Activated CD4-positive, alpha-beta T cell treated with anti-CD3 and anti-CD28 coated beads for 36 hours (primary cell): ENCODE measurements around the gene COPG1. TPM values are rescaled to one million over a fixed set of nuclear protein-coding genes. Genes with fewer than 3 reads are reported as not detected.

Experiments
- ATAC-seq: fragments of 200-7000 bp; cut with Tn5 transposase; one replicate; pipeline ENCODE4 v1.10.0; 2021; ENCODE audit warnings: mild to moderate bottlenecking, moderate library complexity
- CTCF ChIA-PET: fragments of 350-600 bp; sonication (Branson Sonifier 250); formaldehyde crosslinking; loops from one replicate; lab custom pipeline; 2021; ENCODE audit warnings: antibody characterized with exemption; lab: Charles Lee
- POLR2A ChIA-PET: fragments of 350-600 bp; sonication (Branson Sonifier 250); formaldehyde crosslinking; loops from one replicate; lab custom pipeline; 2021; ENCODE audit warnings: antibody characterized with exemption, inconsistent platforms; lab: Charles Lee
- DNase-seq: peaks from one replicate; pipeline ENCODE4 v3.0.0-alpha.2; 2020
- H3K27ac Mint-ChIP-seq: one replicate; pipeline ENCODE4 v1.8.0; 2021; ENCODE audit warnings: mixed read lengths
- H3K27me3 Mint-ChIP-seq: one replicate; pipeline ENCODE4 v1.8.0; 2021; ENCODE audit warnings: mixed read lengths
- H3K36me3 Mint-ChIP-seq: one replicate; pipeline ENCODE4 v1.8.0; 2021; ENCODE audit warnings: low read depth, mixed read lengths
- H3K4me1 Mint-ChIP-seq: one replicate; pipeline ENCODE4 v1.8.0; 2021; ENCODE audit warnings: mixed read lengths
- H3K4me3 Mint-ChIP-seq: one replicate; pipeline ENCODE4 v1.8.0; 2021; ENCODE audit warnings: mild to moderate bottlenecking, moderate library complexity, mixed read lengths
- H3K9me3 Mint-ChIP-seq: one replicate; pipeline ENCODE4 v1.8.0; 2021; ENCODE audit warnings: low read depth, mixed read lengths
- intact Hi-C, 2 experiments: fragments of 100-400 bp; cut with DNase I in 1 of 2; cut with micrococcal nuclease in 1 of 2; formaldehyde crosslinking; loops; one replicate each; pipeline versions ENCODE4 v1.14.2 to v1.15.1; 2022 to 2024; cut with DNase I, micrococcal nuclease
- microRNA-seq: library from miRNA; unstranded; fragments of <30 nt; microRNA quantifications from one replicate; pipeline ENCODE4 v1.2.0, GENCODE V29; 2021; ENCODE audit warnings: borderline replicate concordance
- total RNA-seq, 2 experiments: library from RNA; stranded (reverse); gene quantifications; one replicate each; pipeline ENCODE4 v1.2.3, GENCODE V29; 2021

COPG1 gene
- total RNA-seq, 2 experiments from 2014 or later, result 120 to 142 TPM

DNA sequence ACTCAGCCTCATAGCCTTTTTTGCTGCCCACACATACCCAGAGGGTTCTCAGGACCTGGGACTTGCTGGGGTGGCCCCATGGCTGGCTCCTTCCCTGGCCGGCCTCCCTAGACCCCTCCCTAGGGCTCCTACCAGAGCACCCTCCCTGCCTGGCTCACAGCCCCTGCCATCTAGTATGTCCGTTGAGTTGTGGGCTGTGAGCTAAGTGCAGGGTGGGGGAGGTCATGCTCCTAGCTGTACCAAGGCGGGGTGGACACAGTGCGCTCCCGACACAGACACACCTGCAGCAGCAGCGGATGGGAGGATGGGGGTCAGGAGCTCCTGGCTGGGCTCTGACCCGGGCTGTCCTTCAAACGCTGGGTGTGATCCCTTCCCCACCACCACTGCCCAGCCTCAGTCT is 70.9 kb downstream of the COPG1 start:
- Mint-ChIP-seq H3K36me3 (peaks cover 3% of the 10 kb centered on the region), H3K27ac (no peak overlapping the region), H3K4me3 (no peak overlapping the region), H3K9me3 (no peaks in the 10 kb centered on the region), H3K4me1 (no peaks in the 10 kb centered on the region), H3K27me3 (no peaks in the 10 kb centered on the region)
- ChIA-PET CTCF (interaction anchor here (0.6 kb wide), 1 partner anchor 349 kb away, joined by 3 read pairs; no protein-coding TSS in a partner anchor), POLR2A (no interaction called here)
- no peak for ATAC-seq
- DNase-seq, result no peak
- intact Hi-C loops, result no loop called here

DNA sequence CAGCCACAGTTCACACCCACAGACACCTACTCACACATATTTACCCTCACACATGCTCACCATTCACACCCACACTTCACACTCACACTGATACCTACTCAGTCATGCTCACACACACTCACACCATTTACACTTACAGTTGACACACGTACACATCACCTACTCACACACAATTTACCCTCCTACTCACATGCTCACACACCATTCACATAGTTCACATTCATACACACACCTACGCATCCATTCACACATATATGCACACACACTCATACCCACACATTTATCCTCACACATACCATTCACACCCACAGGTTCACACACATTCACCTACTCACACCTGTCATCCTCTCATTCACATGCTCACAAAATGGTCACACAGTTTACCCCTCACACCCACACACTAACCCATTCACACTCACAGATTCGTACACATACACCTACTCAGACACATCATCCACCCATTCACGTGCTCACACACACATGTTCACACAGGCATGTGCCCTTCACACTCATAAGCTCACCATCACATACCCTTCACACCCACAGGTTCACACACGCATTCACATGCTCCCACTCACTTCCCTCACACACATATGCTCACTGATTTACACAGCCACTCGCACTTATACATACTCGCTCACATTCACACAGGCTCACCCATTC is 71.5 kb downstream of the COPG1 start:
- no peaks in the 10 kb centered on the region for H3K9me3 Mint-ChIP-seq
- ChIA-PET POLR2A (no interaction called here), CTCF (interaction anchor here (0.6 kb wide), 1 partner anchor 350 kb away, joined by 3 read pairs; no protein-coding TSS in a partner anchor)
- H3K27ac Mint-ChIP-seq, result no peak overlapping the region
- DNase-seq, result no peak
- no peaks in the 10 kb centered on the region for H3K4me1 Mint-ChIP-seq
- no peak for ATAC-seq
- intact Hi-C loops, result no loop called here
- no peak overlapping the region for H3K4me3 Mint-ChIP-seq
- no peaks in the 10 kb centered on the region for H3K36me3 Mint-ChIP-seq
- no peaks in the 10 kb centered on the region for H3K27me3 Mint-ChIP-seq

DNA sequence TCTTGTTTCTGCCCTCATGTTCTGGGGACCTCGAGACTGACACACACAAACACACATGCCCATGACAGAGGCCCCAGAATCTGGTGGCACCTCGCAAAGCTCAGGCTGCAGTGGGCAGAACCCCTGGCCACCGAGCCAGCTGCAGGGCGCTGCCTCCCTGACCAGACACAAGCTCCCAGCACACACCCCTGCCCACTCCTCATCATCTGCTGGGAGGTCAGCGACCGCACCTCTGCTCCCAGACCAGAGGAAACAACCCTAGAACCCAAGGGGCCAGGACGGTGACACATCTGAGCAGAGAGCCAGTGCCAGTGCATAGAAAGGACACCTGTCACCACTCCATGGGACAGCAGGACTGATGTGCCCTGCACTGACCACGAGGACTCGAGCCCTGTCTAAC is 72.5 kb downstream of the COPG1 start:
- ATAC-seq (no peak), DNase-seq (no peak)
- Mint-ChIP-seq H3K36me3 (no peaks in the 10 kb centered on the region), H3K4me3 (no peak overlapping the region), H3K9me3 (no peaks in the 10 kb centered on the region), H3K27ac (no peak overlapping the region), H3K4me1 (no peaks in the 10 kb centered on the region), H3K27me3 (no peaks in the 10 kb centered on the region)
- POLR2A ChIA-PET, result interaction anchor here (0.6 kb wide), 1 partner anchor 96 kb away, joined by 3 read pairs; no protein-coding TSS in a partner anchor
- intact Hi-C loops, result no loop called here
- CTCF ChIA-PET, result no interaction called here

DNA sequence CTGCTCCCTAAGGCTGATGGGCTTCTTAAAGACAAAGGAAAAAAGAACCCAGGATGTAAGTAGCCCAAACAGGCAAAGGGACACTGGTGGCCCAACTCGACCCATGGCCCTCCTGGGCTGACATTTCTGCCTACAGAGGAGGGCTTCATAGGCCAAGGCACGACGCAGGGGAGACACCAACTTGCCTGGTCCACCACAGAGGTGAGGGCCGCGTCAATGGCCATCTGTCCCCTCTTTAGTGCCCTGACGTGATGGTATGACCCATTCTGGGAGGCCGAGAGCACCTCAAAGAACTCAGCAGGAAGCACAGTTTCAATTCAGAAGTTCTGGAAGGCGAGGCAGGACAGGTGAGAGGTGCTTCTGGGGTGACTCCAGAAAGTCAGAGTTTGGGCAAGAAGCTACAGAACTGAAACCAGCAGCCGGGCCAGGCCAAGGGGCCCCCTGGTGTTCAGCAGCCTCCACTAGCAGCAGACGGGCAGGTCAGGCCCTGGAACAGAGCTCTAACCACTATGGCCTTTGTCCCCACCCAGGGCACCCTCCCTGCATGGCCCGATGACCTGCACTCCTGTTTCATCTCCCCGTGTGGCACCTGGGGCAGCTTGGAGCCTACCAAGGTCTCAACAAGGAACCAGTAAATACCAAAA is 74.4 kb downstream of the COPG1 start:
- H3K36me3 Mint-ChIP-seq, result no peaks in the 10 kb centered on the region
- CTCF ChIA-PET, result interaction anchor here (1.0 kb wide), 1 partner anchor 354 kb away, joined by 3 read pairs; no protein-coding TSS in a partner anchor
- H3K27ac Mint-ChIP-seq, result no peak overlapping the region
- no peaks in the 10 kb centered on the region for H3K27me3 Mint-ChIP-seq
- DNase-seq (no peak), ATAC-seq (no peak)
- no peaks in the 10 kb centered on the region for H3K4me1 Mint-ChIP-seq
- no peaks in the 10 kb centered on the region for H3K9me3 Mint-ChIP-seq
- no peak overlapping the region for H3K4me3 Mint-ChIP-seq
- intact Hi-C loops, result no loop called here
- POLR2A ChIA-PET, result no interaction called here

DNA sequence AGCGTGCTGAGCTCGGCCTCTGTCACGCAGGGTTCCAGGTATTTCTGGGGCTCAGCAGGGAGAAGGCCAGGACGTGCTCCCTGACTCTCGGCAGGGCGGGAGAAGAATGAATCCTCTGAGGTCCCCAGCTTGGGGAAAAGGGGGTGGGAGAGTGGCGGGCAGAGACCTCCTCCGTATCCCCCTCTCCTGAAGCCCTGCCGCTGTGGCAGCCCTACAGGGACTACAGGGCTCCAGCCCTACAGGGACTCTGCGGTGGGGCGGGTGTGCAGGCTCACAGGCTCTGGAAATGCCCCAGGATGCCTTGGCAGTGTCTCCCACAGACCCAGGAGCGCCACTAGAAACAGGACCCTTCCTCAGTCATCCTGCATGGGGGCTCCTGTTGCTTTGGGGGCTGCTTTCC is 75.4 kb downstream of the COPG1 start:
- no peaks in the 10 kb centered on the region for H3K9me3 Mint-ChIP-seq
- ATAC-seq, result no peak
- POLR2A ChIA-PET, result no interaction called here
- H3K27me3 Mint-ChIP-seq, result no peaks in the 10 kb centered on the region
- intact Hi-C loops, result no loop called here
- H3K4me3 Mint-ChIP-seq, result no peak overlapping the region
- no peaks in the 10 kb centered on the region for H3K36me3 Mint-ChIP-seq
- H3K27ac Mint-ChIP-seq, result no peak overlapping the region
- CTCF ChIA-PET, result interaction anchor here (0.7 to 1.0 kb wide), 2 partner anchors 198 to 355 kb away, joined by 3 to 5 read pairs; no protein-coding TSS in a partner anchor
- no peak for DNase-seq
- no peaks in the 10 kb centered on the region for H3K4me1 Mint-ChIP-seq

DNA sequence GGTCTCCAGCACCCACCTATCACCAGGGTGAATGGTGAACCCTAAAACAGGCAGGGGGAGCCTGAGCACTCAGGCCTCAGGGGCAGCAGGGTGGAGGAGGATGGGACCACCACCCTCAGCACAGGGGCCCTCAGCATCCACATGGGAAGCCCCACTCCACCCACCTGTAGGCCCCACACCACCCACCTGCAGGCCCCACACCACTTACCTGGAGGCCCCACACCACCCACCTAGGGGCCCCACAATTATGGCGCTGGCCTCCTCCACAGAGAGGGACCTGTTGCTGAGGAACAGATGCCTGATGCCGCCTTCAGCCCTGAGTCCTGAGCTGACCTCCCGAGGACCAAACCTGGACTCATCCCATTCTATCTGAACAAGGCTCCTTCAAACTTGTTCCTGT is 76.0 kb downstream of the COPG1 start:
- Mint-ChIP-seq H3K27me3 (no peaks in the 10 kb centered on the region), H3K27ac (no peak overlapping the region), H3K36me3 (no peaks in the 10 kb centered on the region), H3K4me1 (no peaks in the 10 kb centered on the region), H3K4me3 (no peak overlapping the region), H3K9me3 (no peaks in the 10 kb centered on the region)
- ChIA-PET CTCF (interaction anchor here (0.7 kb wide), 1 partner anchor 197 kb away, joined by 5 read pairs; no protein-coding TSS in a partner anchor), POLR2A (no interaction called here)
- ATAC-seq (no peak), DNase-seq (no peak)
- intact Hi-C loops, result no loop called here

DNA sequence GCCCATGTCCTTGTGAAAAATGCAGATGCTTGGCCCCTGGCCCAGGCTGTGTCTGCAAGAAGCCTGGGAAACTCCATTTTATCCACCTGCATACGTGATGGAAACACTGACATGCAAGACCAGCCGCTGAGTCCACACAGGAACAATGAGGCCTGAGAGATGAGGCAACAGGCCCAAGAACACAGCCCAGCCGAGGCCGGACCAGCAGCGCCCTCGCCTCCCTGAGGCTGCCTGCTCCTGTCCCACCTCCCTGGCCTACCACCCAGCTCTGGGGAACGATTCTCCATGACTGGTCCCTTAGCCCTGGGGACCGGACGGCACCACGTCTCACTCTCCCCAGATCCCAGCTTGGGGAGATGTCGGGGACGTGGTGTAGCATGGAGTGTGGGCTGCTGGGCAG is 76.7 kb downstream of the COPG1 start:
- intact Hi-C loops, result no loop called here
- H3K27me3 Mint-ChIP-seq, result no peaks in the 10 kb centered on the region
- ATAC-seq (no peak), DNase-seq (no peak)
- no peaks in the 10 kb centered on the region for H3K9me3 Mint-ChIP-seq
- ChIA-PET POLR2A (no interaction called here), CTCF (no interaction called here)
- H3K4me1 Mint-ChIP-seq, result no peaks in the 10 kb centered on the region
- H3K27ac Mint-ChIP-seq, result no peak overlapping the region
- no peaks in the 10 kb centered on the region for H3K36me3 Mint-ChIP-seq
- no peak overlapping the region for H3K4me3 Mint-ChIP-seq

DNA sequence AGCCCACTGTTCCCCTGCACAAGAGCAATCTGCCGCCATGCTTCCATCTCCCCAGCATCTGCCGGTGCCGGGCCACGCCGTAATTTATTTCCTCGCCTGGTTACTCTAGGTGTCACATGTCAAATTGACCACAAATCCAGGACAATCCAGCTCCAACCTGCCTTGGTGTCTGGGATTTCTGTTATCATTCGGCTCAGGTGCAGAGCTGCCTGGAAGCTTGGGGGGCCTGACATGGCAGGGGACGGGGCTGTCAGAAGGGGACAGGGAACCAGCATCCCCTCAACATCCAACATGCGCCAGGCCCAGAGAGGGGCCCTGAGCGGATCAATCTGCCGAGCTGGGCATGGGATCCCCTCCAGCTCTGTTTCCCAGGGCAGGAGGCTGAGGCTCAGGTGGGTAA is 77.2 kb downstream of the COPG1 start:
- CTCF ChIA-PET, result no interaction called here
- H3K4me3 Mint-ChIP-seq, result no peak overlapping the region
- H3K36me3 Mint-ChIP-seq, result no peaks in the 10 kb centered on the region
- H3K4me1 Mint-ChIP-seq, result no peaks in the 10 kb centered on the region
- H3K27ac Mint-ChIP-seq, result no peak overlapping the region
- DNase-seq, result no peak
- intact Hi-C loops, result no loop called here
- no peaks in the 10 kb centered on the region for H3K9me3 Mint-ChIP-seq
- POLR2A ChIA-PET, result no interaction called here
- no peaks in the 10 kb centered on the region for H3K27me3 Mint-ChIP-seq
- ATAC-seq, result no peak

Small RNA genes within 50 kb of the gene (microRNA-seq; reads per million reads assigned to microRNA genes)
- 3.5 reads per million, percentile 3 among the genes with 10 or more reads in this experiment for gene MIR6826

Other genes with a start within 250 kb of the COPG1 start
- under 1 TPM; 0.19 to 0.39 TPM for gene EFCC1, start 248.3 kb upstream of the COPG1 start, total RNA-seq
- gene GP9, start 188.8 kb upstream of the COPG1 start, total RNA-seq, result not detected
- 10 to 100 TPM; 32.1 to 51.8 TPM for gene RAB43, start 127.8 kb upstream of the COPG1 start, total RNA-seq
- gene ISY1, start 88.5 kb upstream of the COPG1 start, total RNA-seq, result 10 to 100 TPM; 44.9 to 65.5 TPM
- gene CNBP, start 65.7 kb upstream of the COPG1 start, total RNA-seq, result 100 to 1,000 TPM; 305 to 379 TPM
- gene HMCES, start 29.3 kb downstream of the COPG1 start, total RNA-seq, result 10 to 100 TPM; 43.1 to 56.7 TPM
- gene EFCAB12, start 179.0 kb downstream of the COPG1 start, total RNA-seq, result under 1 TPM; 0.56 to 0.73 TPM
- 10 to 100 TPM; 51.3 to 52.4 TPM for gene MBD4, start 190.3 kb downstream of the COPG1 start, total RNA-seq
- 10 to 100 TPM; 18.4 to 22.6 TPM for gene IFT122, start 190.6 kb downstream of the COPG1 start, total RNA-seq